Pons (tissue), 1 donor: Measurements from ENCODE around the gene RPS6KA5.
A peak's percentile ranks its signal among the peaks of the same experiment; 100 is the strongest.
"Not testable (repeated sequence)": the region's sequence is repeated elsewhere in the genome, so short reads cannot be mapped to it uniquely, and the experiment has no call there.

Source experiments
- DNase-seq: peaks from one replicate; pipeline ENCODE4 v3.0.0-alpha.2; 2016; ENCODE audit warnings: low spot score

Gene RPS6KA5

GRCh38 chr14:91060351-91061055 is at the start of gene RPS6KA5:
RPS6KA5 (minus strand) TSS chr14:91060641; CDS start chr14:91060434, 207 bp downstream.
- peak; percentile 100 for DNase-seq

GRCh38 chr14:91108941-91109611 is 48.6 kb upstream of the RPS6KA5 start:
- no peak for DNase-seq

- DNase-seq = no peak
Observed at GRCh38 chr14:91103116-91103515, 42.7 kb upstream of the RPS6KA5 start.

GRCh38 chr14:91100102-91100501 is 39.7 kb upstream of the RPS6KA5 start:
- DNase-seq = no peak

GRCh38 chr14:91098591-91098990 is 38.1 kb upstream of the RPS6KA5 start:
- DNase-seq = no peak

- DNase-seq = not testable (repeated sequence)
Observed at GRCh38 chr14:91097657-91098056, 37.2 kb upstream of the RPS6KA5 start.

- no peak for DNase-seq
Observed at GRCh38 chr14:91095178-91095577, 34.7 kb upstream of the RPS6KA5 start.

GRCh38 chr14:91094772-91095171 is 34.3 kb upstream of the RPS6KA5 start:
- DNase-seq = no peak

GRCh38 chr14:91093743-91094472 is 33.5 kb upstream of the RPS6KA5 start:
- not testable (repeated sequence) for DNase-seq

GRCh38 chr14:91092073-91092472 is 31.6 kb upstream of the RPS6KA5 start:
- DNase-seq = no peak

- no peak for DNase-seq
Observed at GRCh38 chr14:91090743-91091142, 30.3 kb upstream of the RPS6KA5 start.

- no peak for DNase-seq
Observed at GRCh38 chr14:91089958-91090535, 29.6 kb upstream of the RPS6KA5 start.

GRCh38 chr14:91088585-91089235 is 28.3 kb upstream of the RPS6KA5 start:
- DNase-seq = no peak

- not testable (repeated sequence) for DNase-seq
Observed at GRCh38 chr14:91087470-91087869, 27.0 kb upstream of the RPS6KA5 start.

- DNase-seq = no peak
Observed at GRCh38 chr14:91084516-91084915, 24.1 kb upstream of the RPS6KA5 start.

GRCh38 chr14:91082282-91082681 is 21.8 kb upstream of the RPS6KA5 start:
- no peak for DNase-seq

GRCh38 chr14:91080071-91080470 is 19.6 kb upstream of the RPS6KA5 start:
- no peak for DNase-seq

- DNase-seq = no peak
Observed at GRCh38 chr14:91078095-91078737, 17.8 kb upstream of the RPS6KA5 start.

GRCh38 chr14:91075553-91075952 is 15.1 kb upstream of the RPS6KA5 start:
- DNase-seq = no peak

GRCh38 chr14:91070572-91070971 is 10.1 kb upstream of the RPS6KA5 start:
- DNase-seq = no peak

GRCh38 chr14:91068642-91069041 is 8.2 kb upstream of the RPS6KA5 start:
- no peak for DNase-seq

- DNase-seq = no peak
Observed at GRCh38 chr14:91067186-91067585, 6.7 kb upstream of the RPS6KA5 start.
